Liver (tissue), 3 donors: Measurements from ENCODE around the gene NLGN1.

ENCODE experiments used
- EGR1 ChIP-seq, 2 donors: IDR thresholded peaks; 2 replicates each; pipeline ENCODE4 v1.6.1; 2016 to 2018; ENCODE audit warnings: antibody characterized with exemption in 2 of 2, low read depth in 2 of 2
- FOXA2 ChIP-seq: IDR thresholded peaks from 2 replicates; pipeline ENCODE4 v1.6.1; 2016; ENCODE audit warnings: antibody characterized with exemption
- GABPA ChIP-seq, 2 donors: IDR thresholded peaks in 1 of 2; conservative IDR thresholded peaks in 1 of 2; 2 replicates each; pipeline ENCODE4 v1.6.1; 2016; ENCODE audit warnings: antibody characterized with exemption in 2 of 2, mild to moderate bottlenecking in 1 of 2, moderate library complexity in 1 of 2
- JUND ChIP-seq, 2 donors: IDR thresholded peaks; 2 replicates each; pipeline ENCODE4 v1.6.1; 2016; ENCODE audit warnings: antibody characterized with exemption in 2 of 2
- RAD21 ChIP-seq, 2 donors: IDR thresholded peaks; 2 replicates each; pipeline ENCODE4 v1.6.1; 2016; ENCODE audit warnings: antibody characterized with exemption in 2 of 2, mild to moderate bottlenecking in 2 of 2
- RXRA ChIP-seq, 2 donors: IDR thresholded peaks; 2 replicates each; pipeline ENCODE4 v1.6.1; 2017 to 2018; ENCODE audit warnings: antibody characterized with exemption in 2 of 2, mild to moderate bottlenecking in 1 of 2
- SP1 ChIP-seq: IDR thresholded peaks from 2 replicates; pipeline ENCODE4 v1.6.1; 2018; ENCODE audit warnings: antibody characterized with exemption, mild to moderate bottlenecking
- TAF1 ChIP-seq: conservative IDR thresholded peaks from 2 replicates; pipeline ENCODE4 v1.6.1; 2016; ENCODE audit warnings: antibody characterized with exemption, mild to moderate bottlenecking
- YY1 ChIP-seq: IDR thresholded peaks from 2 replicates; pipeline ENCODE4 v1.6.1; 2016; ENCODE audit warnings: antibody characterized with exemption, mild to moderate bottlenecking
- TF ChIP-seq, protein P1 (sequence below): fragments of 150-350 bp; IDR thresholded peaks from 2 replicates; pipeline ENCODE4 v1.5.1; 2017; ENCODE audit warnings: improper control_type of control experiment, low read depth, low read length; ENCODE audit not compliant: missing input control
- TF ChIP-seq, protein P2 (sequence below): IDR thresholded peaks from 2 replicates; pipeline ENCODE4 v1.6.1; 2016; ENCODE audit warnings: antibody characterized with exemption, mild to moderate bottlenecking
- TF ChIP-seq, protein P3 (sequence below): IDR thresholded peaks from 2 replicates; pipeline ENCODE4 v1.6.1; 2016; ENCODE audit warnings: antibody characterized with exemption
- TF ChIP-seq, protein P4 (sequence below): IDR thresholded peaks from 2 replicates; pipeline ENCODE4 v1.6.1; 2016; ENCODE audit warnings: antibody characterized with exemption
- donor health status: healthy.
- donor health status: healthy.

DNA sequence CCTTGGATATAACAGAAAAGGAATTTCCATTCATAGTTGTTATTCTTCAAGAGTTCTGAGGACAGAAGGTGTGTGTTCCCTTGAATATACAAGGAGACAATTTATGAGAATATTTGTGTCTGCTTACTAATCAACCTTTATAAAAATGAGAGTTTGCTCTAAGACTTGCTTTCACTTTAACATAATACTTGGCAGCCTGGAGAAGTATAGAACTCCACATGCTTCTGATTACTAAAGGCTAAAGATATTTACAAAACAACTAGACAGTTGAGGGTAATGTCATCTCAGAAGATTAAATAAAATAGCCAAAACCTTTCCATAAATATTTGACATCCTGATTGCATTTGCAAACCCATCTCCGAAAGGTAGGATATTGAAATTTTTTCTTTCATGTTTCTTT, 734.5 kb downstream of the NLGN1 start:
- TF ChIP-seq RAD21 (IDR thresholded peaks at IDR 0.05): no peak
- TF ChIP-seq YY1: no peak
- TF ChIP-seq, protein P1, sequence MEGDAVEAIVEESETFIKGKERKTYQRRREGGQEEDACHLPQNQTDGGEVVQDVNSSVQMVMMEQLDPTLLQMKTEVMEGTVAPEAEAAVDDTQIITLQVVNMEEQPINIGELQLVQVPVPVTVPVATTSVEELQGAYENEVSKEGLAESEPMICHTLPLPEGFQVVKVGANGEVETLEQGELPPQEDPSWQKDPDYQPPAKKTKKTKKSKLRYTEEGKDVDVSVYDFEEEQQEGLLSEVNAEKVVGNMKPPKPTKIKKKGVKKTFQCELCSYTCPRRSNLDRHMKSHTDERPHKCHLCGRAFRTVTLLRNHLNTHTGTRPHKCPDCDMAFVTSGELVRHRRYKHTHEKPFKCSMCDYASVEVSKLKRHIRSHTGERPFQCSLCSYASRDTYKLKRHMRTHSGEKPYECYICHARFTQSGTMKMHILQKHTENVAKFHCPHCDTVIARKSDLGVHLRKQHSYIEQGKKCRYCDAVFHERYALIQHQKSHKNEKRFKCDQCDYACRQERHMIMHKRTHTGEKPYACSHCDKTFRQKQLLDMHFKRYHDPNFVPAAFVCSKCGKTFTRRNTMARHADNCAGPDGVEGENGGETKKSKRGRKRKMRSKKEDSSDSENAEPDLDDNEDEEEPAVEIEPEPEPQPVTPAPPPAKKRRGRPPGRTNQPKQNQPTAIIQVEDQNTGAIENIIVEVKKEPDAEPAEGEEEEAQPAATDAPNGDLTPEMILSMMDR: no peak
- no peak for TF ChIP-seq EGR1 (IDR thresholded peaks at IDR 0.05; ENCODE audit: low read depth in 2 of 2)
- TF ChIP-seq, protein P2, sequence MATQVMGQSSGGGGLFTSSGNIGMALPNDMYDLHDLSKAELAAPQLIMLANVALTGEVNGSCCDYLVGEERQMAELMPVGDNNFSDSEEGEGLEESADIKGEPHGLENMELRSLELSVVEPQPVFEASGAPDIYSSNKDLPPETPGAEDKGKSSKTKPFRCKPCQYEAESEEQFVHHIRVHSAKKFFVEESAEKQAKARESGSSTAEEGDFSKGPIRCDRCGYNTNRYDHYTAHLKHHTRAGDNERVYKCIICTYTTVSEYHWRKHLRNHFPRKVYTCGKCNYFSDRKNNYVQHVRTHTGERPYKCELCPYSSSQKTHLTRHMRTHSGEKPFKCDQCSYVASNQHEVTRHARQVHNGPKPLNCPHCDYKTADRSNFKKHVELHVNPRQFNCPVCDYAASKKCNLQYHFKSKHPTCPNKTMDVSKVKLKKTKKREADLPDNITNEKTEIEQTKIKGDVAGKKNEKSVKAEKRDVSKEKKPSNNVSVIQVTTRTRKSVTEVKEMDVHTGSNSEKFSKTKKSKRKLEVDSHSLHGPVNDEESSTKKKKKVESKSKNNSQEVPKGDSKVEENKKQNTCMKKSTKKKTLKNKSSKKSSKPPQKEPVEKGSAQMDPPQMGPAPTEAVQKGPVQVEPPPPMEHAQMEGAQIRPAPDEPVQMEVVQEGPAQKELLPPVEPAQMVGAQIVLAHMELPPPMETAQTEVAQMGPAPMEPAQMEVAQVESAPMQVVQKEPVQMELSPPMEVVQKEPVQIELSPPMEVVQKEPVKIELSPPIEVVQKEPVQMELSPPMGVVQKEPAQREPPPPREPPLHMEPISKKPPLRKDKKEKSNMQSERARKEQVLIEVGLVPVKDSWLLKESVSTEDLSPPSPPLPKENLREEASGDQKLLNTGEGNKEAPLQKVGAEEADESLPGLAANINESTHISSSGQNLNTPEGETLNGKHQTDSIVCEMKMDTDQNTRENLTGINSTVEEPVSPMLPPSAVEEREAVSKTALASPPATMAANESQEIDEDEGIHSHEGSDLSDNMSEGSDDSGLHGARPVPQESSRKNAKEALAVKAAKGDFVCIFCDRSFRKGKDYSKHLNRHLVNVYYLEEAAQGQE: no peak
- no peak for TF ChIP-seq GABPA (IDR thresholded peaks at IDR 0.05 in 1 of 2, conservative IDR thresholded peaks at IDR 0.05 in 1 of 2)
- no peak for TF ChIP-seq SP1
- TF ChIP-seq JUND (IDR thresholded peaks at IDR 0.05): no peak
- TF ChIP-seq, protein P3, sequence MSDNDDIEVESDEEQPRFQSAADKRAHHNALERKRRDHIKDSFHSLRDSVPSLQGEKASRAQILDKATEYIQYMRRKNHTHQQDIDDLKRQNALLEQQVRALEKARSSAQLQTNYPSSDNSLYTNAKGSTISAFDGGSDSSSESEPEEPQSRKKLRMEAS: no peak
- no peak for TF ChIP-seq TAF1
- TF ChIP-seq, protein P4, sequence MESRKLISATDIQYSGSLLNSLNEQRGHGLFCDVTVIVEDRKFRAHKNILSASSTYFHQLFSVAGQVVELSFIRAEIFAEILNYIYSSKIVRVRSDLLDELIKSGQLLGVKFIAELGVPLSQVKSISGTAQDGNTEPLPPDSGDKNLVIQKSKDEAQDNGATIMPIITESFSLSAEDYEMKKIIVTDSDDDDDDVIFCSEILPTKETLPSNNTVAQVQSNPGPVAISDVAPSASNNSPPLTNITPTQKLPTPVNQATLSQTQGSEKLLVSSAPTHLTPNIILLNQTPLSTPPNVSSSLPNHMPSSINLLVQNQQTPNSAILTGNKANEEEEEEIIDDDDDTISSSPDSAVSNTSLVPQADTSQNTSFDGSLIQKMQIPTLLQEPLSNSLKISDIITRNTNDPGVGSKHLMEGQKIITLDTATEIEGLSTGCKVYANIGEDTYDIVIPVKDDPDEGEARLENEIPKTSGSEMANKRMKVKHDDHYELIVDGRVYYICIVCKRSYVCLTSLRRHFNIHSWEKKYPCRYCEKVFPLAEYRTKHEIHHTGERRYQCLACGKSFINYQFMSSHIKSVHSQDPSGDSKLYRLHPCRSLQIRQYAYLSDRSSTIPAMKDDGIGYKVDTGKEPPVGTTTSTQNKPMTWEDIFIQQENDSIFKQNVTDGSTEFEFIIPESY: no peak
- no peak for TF ChIP-seq RXRA (IDR thresholded peaks at IDR 0.05)
- no peak for TF ChIP-seq FOXA2
